Cardiac atrium fibroblast (primary cell): Measurements from ENCODE around the gene EMILIN3. TPM values are rescaled to one million over a fixed set of nuclear protein-coding genes. Genes with fewer than 3 reads are reported as not detected.

Source experiments
- total RNA-seq: library from RNA; depleted of rRNA; stranded (reverse); fragments of >200 nt; gene quantifications from 2 replicates; pipeline ENCODE4 v1.2.3, GENCODE V29; 2015

EMILIN3 gene, protein sequence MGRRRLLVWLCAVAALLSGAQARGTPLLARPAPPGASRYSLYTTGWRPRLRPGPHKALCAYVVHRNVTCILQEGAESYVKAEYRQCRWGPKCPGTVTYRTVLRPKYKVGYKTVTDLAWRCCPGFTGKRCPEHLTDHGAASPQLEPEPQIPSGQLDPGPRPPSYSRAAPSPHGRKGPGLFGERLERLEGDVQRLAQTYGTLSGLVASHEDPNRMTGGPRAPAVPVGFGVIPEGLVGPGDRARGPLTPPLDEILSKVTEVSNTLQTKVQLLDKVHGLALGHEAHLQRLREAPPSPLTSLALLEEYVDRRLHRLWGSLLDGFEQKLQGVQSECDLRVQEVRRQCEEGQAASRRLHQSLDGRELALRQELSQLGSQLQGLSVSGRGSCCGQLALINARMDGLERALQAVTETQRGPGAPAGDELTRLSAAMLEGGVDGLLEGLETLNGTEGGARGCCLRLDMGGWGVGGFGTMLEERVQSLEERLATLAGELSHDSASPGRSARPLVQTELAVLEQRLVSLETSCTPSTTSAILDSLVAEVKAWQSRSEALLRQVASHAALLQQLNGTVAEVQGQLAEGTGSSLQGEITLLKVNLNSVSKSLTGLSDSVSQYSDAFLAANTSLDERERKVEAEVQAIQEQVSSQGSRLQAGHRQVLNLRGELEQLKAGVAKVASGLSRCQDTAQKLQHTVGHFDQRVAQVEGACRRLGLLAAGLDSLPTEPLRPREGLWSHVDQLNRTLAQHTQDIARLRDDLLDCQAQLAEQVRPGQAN
- 0.18 TPM in 1 of 2 replicates, not detected in the other for total RNA-seq

DNA sequence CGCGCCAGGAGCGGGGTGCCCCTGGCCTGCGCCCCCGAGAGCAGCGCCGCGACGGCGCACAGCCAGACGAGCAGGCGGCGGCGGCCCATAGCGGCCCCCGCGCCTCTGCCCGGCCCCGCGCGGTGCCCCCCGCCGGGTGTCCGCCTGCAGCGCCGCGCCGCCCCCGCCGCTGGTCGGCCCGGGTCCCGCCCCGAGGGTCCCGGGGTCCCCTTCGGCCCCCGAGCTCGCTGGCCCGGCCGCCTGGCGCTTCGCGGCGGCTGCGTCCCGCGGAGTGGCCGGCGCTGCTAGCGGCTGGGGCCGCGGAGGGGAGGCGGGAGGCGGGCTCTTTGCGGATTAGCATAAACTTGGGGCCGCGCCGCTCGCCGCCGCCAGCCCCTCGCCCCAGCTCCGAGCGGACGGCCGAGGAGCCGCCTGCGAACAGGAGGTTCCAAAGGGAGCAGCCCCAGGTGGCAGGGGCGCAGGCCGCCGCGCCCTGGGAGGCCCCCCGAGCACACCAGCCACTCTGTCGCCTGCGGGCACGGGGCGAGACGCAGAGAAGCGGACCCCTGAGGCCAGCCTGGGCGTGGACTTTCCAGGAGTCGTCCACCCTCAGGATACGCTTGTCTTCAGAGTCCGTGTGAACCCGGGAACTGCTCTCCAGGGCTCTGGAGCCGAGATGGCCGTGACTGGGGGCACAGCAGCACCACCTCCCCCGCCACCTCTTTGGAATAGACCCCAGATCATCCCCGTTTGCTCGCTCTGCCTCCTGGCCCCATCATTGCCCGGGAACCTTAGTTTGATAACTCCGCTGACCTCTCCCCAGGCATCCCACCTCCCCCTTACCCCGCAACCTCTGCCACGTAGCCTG, at the start of gene EMILIN3:
EMILIN3 (minus strand) TSS at position 273 of the 847 bp plus-strand sequence; CDS start at position 89, 184 bp downstream.

GRCh38 chr20:41340327-41341055, 26.1 kb downstream of the EMILIN3 start, which contains the start of gene LPIN3:
LPIN3 (plus strand) TSS chr20:41340821; CDS start chr20:41345804, 4,983 bp downstream.

GRCh38 chr20:41317546-41318270, 48.9 kb downstream of the EMILIN3 start, which contains the start of gene ZHX3:
ZHX3 (minus strand) TSS chr20:41317731; CDS start chr20:41204916, 112,815 bp downstream.

Other genes with a start within 250 kb of the EMILIN3 start
- gene PLCG1, start 229.3 kb downstream of the EMILIN3 start, total RNA-seq, result 71.6 and 85.6 TPM in 2 replicates
- gene ZHX3, start 49.1 kb downstream of the EMILIN3 start, total RNA-seq, result 21.5 and 24.6 TPM in 2 replicates
- 10.8 and 12.2 TPM in 2 replicates for gene LPIN3, start 26.0 kb downstream of the EMILIN3 start, total RNA-seq